ENCODE results near the gene FCER2. TPM values are rescaled to one million over a fixed set of nuclear protein-coding genes. Genes with fewer than 3 reads are reported as not detected.

FCER2 gene
- polyA plus RNA-seq, 3 donors, result 1.1 to 4.1 (median 2.1) TPM

- WGBS (ENCODE audit: insufficient coverage), result 77% methylated on average over 7 of the region's 12 CpGs
- TF ChIP-seq, protein P1, sequence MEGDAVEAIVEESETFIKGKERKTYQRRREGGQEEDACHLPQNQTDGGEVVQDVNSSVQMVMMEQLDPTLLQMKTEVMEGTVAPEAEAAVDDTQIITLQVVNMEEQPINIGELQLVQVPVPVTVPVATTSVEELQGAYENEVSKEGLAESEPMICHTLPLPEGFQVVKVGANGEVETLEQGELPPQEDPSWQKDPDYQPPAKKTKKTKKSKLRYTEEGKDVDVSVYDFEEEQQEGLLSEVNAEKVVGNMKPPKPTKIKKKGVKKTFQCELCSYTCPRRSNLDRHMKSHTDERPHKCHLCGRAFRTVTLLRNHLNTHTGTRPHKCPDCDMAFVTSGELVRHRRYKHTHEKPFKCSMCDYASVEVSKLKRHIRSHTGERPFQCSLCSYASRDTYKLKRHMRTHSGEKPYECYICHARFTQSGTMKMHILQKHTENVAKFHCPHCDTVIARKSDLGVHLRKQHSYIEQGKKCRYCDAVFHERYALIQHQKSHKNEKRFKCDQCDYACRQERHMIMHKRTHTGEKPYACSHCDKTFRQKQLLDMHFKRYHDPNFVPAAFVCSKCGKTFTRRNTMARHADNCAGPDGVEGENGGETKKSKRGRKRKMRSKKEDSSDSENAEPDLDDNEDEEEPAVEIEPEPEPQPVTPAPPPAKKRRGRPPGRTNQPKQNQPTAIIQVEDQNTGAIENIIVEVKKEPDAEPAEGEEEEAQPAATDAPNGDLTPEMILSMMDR (IDR thresholded peaks at IDR 0.05), result no peak
- peaks cover 0 to 5% (median 2%) of the 10 kb centered on the region in 7 donors for H3K9me3 Mint-ChIP-seq
Observed at GRCh38 chr19:7744871-7745650, 43.1 kb upstream of the FCER2 start.

DNA sequence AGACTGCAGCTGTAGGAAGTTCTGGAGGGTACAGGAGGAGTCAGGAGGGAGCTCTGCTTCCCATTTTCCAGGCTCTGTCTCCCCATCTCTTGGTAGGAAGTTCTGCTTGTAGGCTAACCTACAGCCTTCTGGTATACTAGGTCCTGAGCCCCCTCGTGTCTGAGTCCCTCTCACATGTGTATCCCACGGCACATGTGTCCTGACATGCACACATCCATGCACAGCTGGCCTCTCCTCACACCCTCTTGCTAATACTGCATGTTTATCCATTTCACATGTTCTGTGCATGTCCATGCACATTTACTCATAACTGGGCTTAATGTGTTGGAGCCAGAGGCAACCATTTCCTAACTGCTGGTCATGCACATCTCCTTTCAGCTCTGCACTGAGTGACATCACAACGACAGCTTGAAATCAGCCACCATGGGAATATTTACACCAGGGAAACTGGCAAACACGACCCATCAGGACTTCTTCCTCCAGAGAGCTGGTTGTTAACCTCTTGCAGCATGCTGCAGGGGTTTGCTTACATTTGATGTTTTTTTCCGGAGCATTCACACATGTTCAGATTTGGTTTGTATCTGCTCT is 42.4 kb upstream of the FCER2 start:
- no peaks in the 10 kb centered on the region for H3K36me3 ChIP-seq (replicated peaks in 1 of 2; ENCODE audit: control insufficient read depth in 1 of 2, insufficient read depth in 2 of 2, low read length in 2 of 2)
- no peak overlapping the region for H2AFZ ChIP-seq (ENCODE audit: insufficient read depth, low read depth, low read length, poor library complexity, severe bottlenecking)
- no peaks in the 10 kb centered on the region for H3K79me2 ChIP-seq (ENCODE audit: insufficient read depth, low read length)
- H3K9me3 ChIP-seq (replicated peaks in 1 of 2; ENCODE audit: control insufficient read depth in 1 of 2, insufficient read depth in 1 of 2, low read length in 2 of 2), result no peaks in the 10 kb centered on the region
- 76% methylated on average over 4 of the region's 5 CpGs for WGBS (ENCODE audit: insufficient coverage)
- peaks cover 32 to 38% of the 10 kb centered on the region in 2 donors for H3K4me1 ChIP-seq (ENCODE audit: control insufficient read depth in 1 of 2, insufficient read depth in 2 of 2, low read length in 2 of 2)
- TF ChIP-seq, protein P1 (IDR thresholded peaks at IDR 0.05), result no peak
- H3K27me3 ChIP-seq (ENCODE audit: control insufficient read depth in 2 of 2, insufficient read depth in 2 of 2, low read length in 2 of 2), result no peaks in the 10 kb centered on the region
- H3K4me3 ChIP-seq (replicated peaks in 1 of 3; ENCODE audit: low read depth in 2 of 3, low read length in 3 of 3), result no peak overlapping the region
- Mint-ChIP-seq H3K27me3 (ENCODE audit: low read depth in 3 of 3) (peaks cover 0 to 16% (median 7%) of the 10 kb centered on the region in 3 donors), H3K4me1 (peaks cover 45% of the 10 kb centered on the region), H3K36me3 (peaks cover 2% of the 10 kb centered on the region in 2 donors), H3K4me3 (no peak overlapping the region), H3K9me3 (peaks cover 0 to 5% (median 2%) of the 10 kb centered on the region in 7 donors), H3K27ac (no peak overlapping the region)
- intact Hi-C loops (cut with micrococcal nuclease), result loop anchor here in 1 of 2 donors (5.0 kb wide), 1 partner anchor 47 kb away; no protein-coding TSS in a partner anchor
- no peaks in the 10 kb centered on the region for H4K20me1 ChIP-seq (ENCODE audit: insufficient read depth, low read length)
- no peak for DNase-seq
- no peak overlapping the region for H3K27ac ChIP-seq (ENCODE audit: low read depth in 1 of 2, low read length in 2 of 2)
- H3K4me2 ChIP-seq (replicated peaks; ENCODE audit: extremely low read depth, low read length, poor library complexity, severe bottlenecking), result no peak overlapping the region
- no peak overlapping the region for H3K9ac ChIP-seq (ENCODE audit: insufficient read depth, low read length, poor library complexity, severe bottlenecking)

More at GRCh38 chr19:7744871-7745650, 43.1 kb upstream of the FCER2 start:
- DNase-seq, result peak in 1 of 3 donors; percentile 27
- no peak overlapping the region for H3K4me3 ChIP-seq (replicated peaks in 1 of 3; ENCODE audit: low read depth in 2 of 3, low read length in 3 of 3)
- no peaks in the 10 kb centered on the region for H3K9me3 ChIP-seq (replicated peaks in 1 of 2; ENCODE audit: control insufficient read depth in 1 of 2, insufficient read depth in 1 of 2, low read length in 2 of 2)
- intact Hi-C loops (cut with micrococcal nuclease), result loop anchor here in 1 of 2 donors (5.0 kb wide), 3 partner anchors 37 to 52 kb away; no protein-coding TSS in a partner anchor
- peaks cover 25 to 30% of the 10 kb centered on the region in 2 donors for H3K4me1 ChIP-seq (ENCODE audit: control insufficient read depth in 1 of 2, insufficient read depth in 2 of 2, low read length in 2 of 2)
- no peaks in the 10 kb centered on the region for H3K27me3 ChIP-seq (ENCODE audit: control insufficient read depth in 2 of 2, insufficient read depth in 2 of 2, low read length in 2 of 2)
- Mint-ChIP-seq H3K36me3 (peaks cover 2% of the 10 kb centered on the region in 2 donors), H3K4me1 (peaks cover 38% of the 10 kb centered on the region), H3K27ac (no peak overlapping the region), H3K27me3 (ENCODE audit: low read depth in 3 of 3) (peaks cover 0 to 15% (median 7%) of the 10 kb centered on the region in 3 donors), H3K4me3 (no peak overlapping the region)
- H3K79me2 ChIP-seq (ENCODE audit: insufficient read depth, low read length), result no peaks in the 10 kb centered on the region
- H2AFZ ChIP-seq (ENCODE audit: insufficient read depth, low read depth, low read length, poor library complexity, severe bottlenecking), result no peak overlapping the region
- H3K9ac ChIP-seq (ENCODE audit: insufficient read depth, low read length, poor library complexity, severe bottlenecking), result no peak overlapping the region
- no peaks in the 10 kb centered on the region for H3K36me3 ChIP-seq (replicated peaks in 1 of 2; ENCODE audit: control insufficient read depth in 1 of 2, insufficient read depth in 2 of 2, low read length in 2 of 2)
- H3K4me2 ChIP-seq (replicated peaks; ENCODE audit: extremely low read depth, low read length, poor library complexity, severe bottlenecking), result no peak overlapping the region
- H3K27ac ChIP-seq (ENCODE audit: low read depth in 1 of 2, low read length in 2 of 2), result no peak overlapping the region
- no peaks in the 10 kb centered on the region for H4K20me1 ChIP-seq (ENCODE audit: insufficient read depth, low read length)
